ENCODE measurements around the gene FRMD4A. TPM values are rescaled to one million over a fixed set of nuclear protein-coding genes. Genes with fewer than 3 reads are reported as not detected.

The FRMD4A gene
- total RNA-seq, 1 donor from 2014 or later: 98.0 TPM

GRCh38 chr10:14350006-14350405 is 19.3 kb upstream of the FRMD4A start:
- DNase-seq (ENCODE audit: low spot score): no peak
- intact Hi-C loops (cut with DNase I): no loop called here
- ATAC-seq: no peak

DNA sequence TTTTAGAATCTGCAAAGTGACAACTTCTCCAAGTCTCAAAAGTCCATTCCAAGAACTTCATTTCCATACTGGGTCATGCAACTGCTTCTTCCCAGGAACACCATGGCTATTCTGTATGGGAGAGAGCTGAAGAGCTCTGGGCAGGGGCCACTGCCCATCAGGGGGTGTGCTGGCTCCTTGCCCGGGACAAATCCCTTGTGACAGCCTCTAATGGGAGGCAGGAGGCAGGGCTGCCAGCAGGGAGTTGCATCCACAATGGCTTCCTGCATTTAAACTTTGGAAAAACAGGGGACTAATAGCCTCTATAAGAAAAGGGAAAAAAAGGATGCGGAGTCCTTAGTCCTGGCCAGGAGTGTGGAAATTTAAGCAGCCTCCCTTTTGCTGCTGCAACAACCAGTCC is 18.4 kb upstream of the FRMD4A start:
- no peak for DNase-seq (ENCODE audit: low spot score)
- no peak for ATAC-seq
- intact Hi-C loops (cut with DNase I): no loop called here

DNA sequence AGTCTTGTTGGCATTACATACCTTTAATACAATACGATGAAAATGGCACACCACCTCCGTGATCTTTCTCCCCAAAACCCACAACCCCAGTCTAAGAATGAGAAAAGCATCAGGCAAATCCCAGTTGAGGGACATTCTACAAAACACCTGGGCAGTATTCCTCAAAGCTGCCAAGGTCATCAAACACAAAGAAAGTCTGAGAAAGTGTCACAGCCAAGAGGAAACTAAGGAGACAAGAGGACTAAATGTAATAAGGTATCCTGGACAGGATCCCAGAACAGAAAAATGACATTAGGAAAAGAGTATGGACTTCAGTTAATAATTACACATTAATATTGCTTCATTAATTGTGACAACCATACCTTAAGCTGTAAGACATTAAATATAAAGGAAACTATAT is 14.5 kb upstream of the FRMD4A start:
- ATAC-seq: no peak
- intact Hi-C loops (cut with DNase I): no loop called here
- no peak for DNase-seq (ENCODE audit: low spot score)

- intact Hi-C loops (cut with DNase I): no loop called here
Measured at GRCh38 chr10:14340051-14340744, 9.5 kb upstream of the FRMD4A start.

GRCh38 chr10:14336736-14337135 is 6.0 kb upstream of the FRMD4A start:
- no peak for ATAC-seq

More at GRCh38 chr10:14340051-14340744, 9.5 kb upstream of the FRMD4A start:
- ATAC-seq (no peak), DNase-seq (ENCODE audit: low spot score) (no peak)

DNA sequence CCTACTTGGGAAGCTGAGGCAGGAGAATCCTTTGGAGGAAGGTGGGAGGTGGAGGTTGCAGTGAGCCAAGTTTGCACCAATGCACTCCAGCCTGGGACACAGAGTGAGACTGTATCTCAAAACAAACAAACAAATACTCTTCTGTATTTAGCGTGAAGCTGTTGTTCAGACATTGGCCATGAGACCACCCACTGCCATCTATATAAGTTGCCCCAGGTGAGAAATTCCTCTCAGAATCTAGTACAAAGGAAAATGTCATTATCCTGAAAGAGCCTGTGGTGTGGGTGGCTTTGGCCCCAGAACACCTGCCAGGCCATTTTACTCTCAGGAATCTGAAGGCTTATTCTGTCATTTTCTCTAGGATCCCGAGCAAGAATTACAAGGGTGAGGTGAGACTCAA is 4.0 kb upstream of the FRMD4A start:
- no peak for DNase-seq (ENCODE audit: low spot score)
- intact Hi-C loops (cut with DNase I): no loop called here
- ATAC-seq: no peak

More at GRCh38 chr10:14336736-14337135, 6.0 kb upstream of the FRMD4A start:
- DNase-seq (ENCODE audit: low spot score): no peak
- intact Hi-C loops (cut with DNase I): no loop called here

GRCh38 chr10:14333606-14334005 is 2.9 kb upstream of the FRMD4A start:
- intact Hi-C loops (cut with DNase I): no loop called here
- DNase-seq (ENCODE audit: low spot score) (no peak), ATAC-seq (no peak)

- ATAC-seq: no peak
- intact Hi-C loops (cut with DNase I): no loop called here
- DNase-seq (ENCODE audit: low spot score): no peak
Measured at GRCh38 chr10:14332903-14333302, 2.2 kb upstream of the FRMD4A start.

- ATAC-seq: no peak
- intact Hi-C loops (cut with DNase I): no loop called here
- DNase-seq (ENCODE audit: low spot score): no peak
Measured at GRCh38 chr10:14329746-14330173, 964 bp downstream of the FRMD4A start.

DNA sequence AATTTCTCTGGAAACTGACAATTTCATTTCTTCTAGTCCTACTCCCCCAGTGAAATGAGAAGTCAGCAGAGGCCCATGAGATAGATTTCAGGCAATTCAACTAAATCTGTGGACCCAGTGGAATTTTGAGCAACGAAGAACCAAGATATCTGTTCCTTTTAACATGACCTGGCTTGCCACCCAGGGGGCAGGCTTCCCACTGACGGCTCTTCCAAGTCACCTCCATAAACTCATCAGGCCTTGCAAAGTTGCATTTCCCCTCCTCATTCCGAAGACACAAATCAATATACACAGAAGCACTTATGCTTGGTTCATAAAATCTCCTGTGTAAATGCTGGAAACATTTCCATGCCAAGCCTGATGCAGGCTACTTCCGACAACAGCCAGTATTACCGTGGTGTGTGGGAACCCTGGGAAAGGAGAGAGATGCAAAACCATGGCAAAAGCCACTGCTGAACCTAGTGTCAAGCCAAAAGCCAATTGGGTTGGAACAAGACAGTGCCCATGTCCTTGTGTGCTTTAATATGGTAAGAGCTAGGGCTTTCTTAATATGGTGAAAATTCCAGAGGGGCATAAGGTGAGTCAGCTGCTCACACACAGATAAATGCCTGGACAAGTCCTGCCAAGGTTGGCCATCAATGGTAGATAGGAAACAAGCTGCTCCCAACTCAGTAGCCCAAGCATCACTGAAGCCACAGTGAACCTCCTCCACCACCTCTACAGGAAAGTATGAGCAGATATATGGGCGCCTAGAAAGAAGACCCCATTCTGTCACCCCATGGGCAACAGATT is 1.6 kb downstream of the FRMD4A start:
- ATAC-seq (no peak), DNase-seq (ENCODE audit: low spot score) (no peak)
- intact Hi-C loops (cut with DNase I): no loop called here

GRCh38 chr10:14327527-14327926 is 3.2 kb downstream of the FRMD4A start:
- no peak for ATAC-seq
- intact Hi-C loops (cut with DNase I): no loop called here
- DNase-seq (ENCODE audit: low spot score): no peak

GRCh38 chr10:14326581-14326980 is 4.1 kb downstream of the FRMD4A start:
- intact Hi-C loops (cut with DNase I): no loop called here
- ATAC-seq (no peak), DNase-seq (ENCODE audit: low spot score) (no peak)

GRCh38 chr10:14325325-14325955 is 5.3 kb downstream of the FRMD4A start:
- DNase-seq (ENCODE audit: low spot score) (no peak), ATAC-seq (no peak)
- intact Hi-C loops (cut with DNase I): no loop called here

- no peak for ATAC-seq
Measured at GRCh38 chr10:14322526-14323188, 8.1 kb downstream of the FRMD4A start.

DNA sequence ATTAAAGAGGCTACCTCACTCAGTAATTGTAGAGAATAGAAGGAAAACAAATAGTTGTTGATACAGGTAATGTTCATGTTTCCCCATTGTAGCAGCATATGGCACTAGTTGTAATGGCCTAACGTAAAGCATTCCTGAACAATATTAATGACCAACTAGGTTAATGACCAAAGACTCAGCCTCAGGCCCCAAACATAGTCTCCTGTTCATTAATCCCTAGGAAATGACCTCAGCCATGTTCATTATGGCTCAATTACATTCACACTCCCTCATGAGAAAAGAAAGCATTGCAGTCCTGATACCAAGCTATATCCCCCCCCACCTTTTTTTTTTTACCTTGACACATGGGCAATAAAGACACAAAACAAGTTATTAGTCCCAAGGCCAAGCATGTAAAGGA is 12.7 kb downstream of the FRMD4A start:
- DNase-seq (ENCODE audit: low spot score): no peak
- intact Hi-C loops (cut with DNase I): no loop called here

More at GRCh38 chr10:14322526-14323188, 8.1 kb downstream of the FRMD4A start:
- intact Hi-C loops (cut with DNase I): no loop called here
- DNase-seq (ENCODE audit: low spot score): no peak

GRCh38 chr10:14312014-14312413 is 18.7 kb downstream of the FRMD4A start:
- intact Hi-C loops (cut with DNase I): no loop called here
- DNase-seq (ENCODE audit: low spot score) (no peak), ATAC-seq (no peak)

More for the DNA sequence above, 12.7 kb downstream of the FRMD4A start:
- ATAC-seq: no peak

DNA sequence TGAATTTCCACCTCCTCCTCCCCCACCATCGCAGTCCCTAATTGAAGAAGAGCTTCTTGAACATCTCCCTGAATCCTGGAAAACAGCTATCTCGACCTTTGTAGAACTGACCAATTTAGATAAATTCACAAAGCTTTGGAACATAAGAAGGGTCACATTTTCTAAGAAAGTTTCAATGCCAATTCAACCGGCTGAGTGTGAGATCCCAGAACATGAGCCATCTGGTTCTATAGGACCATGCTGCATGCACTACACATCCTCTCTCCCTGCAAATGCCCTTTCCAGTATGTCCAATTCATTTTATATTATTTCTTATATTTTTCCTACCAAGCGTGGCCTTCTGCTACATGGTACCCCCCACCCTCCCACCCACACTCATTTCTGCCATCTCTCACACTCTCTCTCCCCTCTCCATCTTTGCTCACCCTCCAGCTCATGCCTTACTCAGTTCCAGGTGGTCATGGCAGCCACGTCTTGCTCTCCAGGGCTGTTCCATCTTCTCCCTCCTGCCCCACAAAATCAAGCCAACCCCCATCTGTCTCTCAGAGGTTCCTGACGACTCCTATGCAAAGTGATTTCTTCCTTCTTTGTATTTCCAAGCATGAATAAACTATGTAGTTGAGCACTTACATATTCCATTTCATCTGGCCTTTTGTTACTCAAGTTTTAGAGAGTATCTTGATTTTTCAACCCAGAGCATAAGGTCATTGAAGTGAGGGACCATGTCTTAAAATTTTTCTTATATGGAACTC is 19.3 kb downstream of the FRMD4A start:
- intact Hi-C loops (cut with DNase I): no loop called here
- ATAC-seq: no peak
- DNase-seq (ENCODE audit: low spot score): no peak

DNA sequence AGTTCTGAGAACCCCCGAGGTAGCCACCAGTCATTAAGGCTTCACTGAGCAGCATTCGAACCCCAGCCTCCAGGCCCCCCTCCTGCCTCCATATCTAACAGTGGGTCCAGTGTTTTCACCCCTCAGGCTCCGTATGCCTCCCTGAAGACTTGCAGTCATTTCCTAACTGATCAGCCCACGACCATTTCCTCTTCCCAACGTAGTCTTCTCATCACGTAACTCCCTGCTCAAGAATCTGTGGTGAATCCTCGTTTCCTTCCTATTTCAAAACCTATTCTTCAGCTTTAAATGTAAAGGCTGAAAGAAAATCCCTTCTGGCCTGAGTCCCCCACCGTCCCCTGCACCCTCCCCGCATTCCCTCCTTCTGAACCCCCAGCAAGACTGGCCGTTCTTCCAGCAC is 21.1 kb downstream of the FRMD4A start:
- DNase-seq (ENCODE audit: low spot score): no peak
- no peak for ATAC-seq
- intact Hi-C loops (cut with DNase I): no loop called here

DNA sequence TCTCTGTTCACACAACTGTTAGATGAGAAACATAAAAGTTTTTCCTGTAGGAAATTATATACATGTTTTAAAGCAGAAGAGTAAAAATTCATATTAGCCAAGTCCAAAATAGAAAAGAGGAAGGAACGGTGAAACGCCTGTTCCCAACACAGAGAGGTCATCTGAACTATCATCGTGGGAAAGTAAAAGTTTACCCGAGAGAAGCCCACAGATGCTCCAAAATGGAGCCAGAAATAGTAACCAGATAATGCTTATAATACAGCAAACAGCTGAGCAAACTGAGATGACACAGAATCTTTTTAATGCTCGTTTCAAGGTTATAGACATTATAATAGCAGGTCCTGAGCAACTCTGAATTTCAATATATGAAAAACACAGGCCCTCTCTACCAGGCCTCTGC is 24.5 kb downstream of the FRMD4A start:
- ATAC-seq: no peak
- no peak for DNase-seq (ENCODE audit: low spot score)
- intact Hi-C loops (cut with DNase I): no loop called here

Data from sciatic nerve (tissue), 2 donors.